Aortic smooth muscle cell (primary cell): ENCODE measurements around the gene CCNL1. TPM values are rescaled to one million over a fixed set of nuclear protein-coding genes. Genes with fewer than 3 reads are reported as not detected.

ENCODE experiments used
- total RNA-seq: library from RNA; depleted of rRNA; stranded (reverse); fragments of >200 nt; gene quantifications from 2 replicates; pipeline ENCODE4 v1.2.3, GENCODE V29; 2014

Gene CCNL1
- total RNA-seq, result 90.8 and 113 TPM in 2 replicates

GRCh38 chr3:157159762-157160657, at the start of gene CCNL1:
Gene CCNL1, minus strand, starts transcription at chr3:157160147. Its CDS starts 53 bp downstream, at chr3:157160094.

